ENCODE results near the gene SMG6.
"Not testable (repeated sequence)": the region's sequence is repeated elsewhere in the genome, so short reads cannot be mapped to it uniquely, and the experiment has no call there.

The SMG6 gene

GRCh38 chr17:2263183-2264066, 40.2 kb downstream of the SMG6 start:
- no peak for DNase-seq (ENCODE audit: low read depth in 3 of 3)

- no peak for DNase-seq (ENCODE audit: low read depth in 3 of 3)
These were observed 41.4 kb downstream of the SMG6 start for GRCh38 chr17:2262135-2262587.

- DNase-seq (ENCODE audit: low read depth in 3 of 3) = peak; percentile 50 to 75 (median 62)
These were observed 43.6 kb downstream of the SMG6 start for GRCh38 chr17:2259769-2260536.

GRCh38 chr17:2258830-2259229, 44.8 kb downstream of the SMG6 start:
- DNase-seq (ENCODE audit: low read depth in 3 of 3) = not testable (repeated sequence)

GRCh38 chr17:2253768-2254406, 49.7 kb downstream of the SMG6 start:
- DNase-seq (ENCODE audit: low read depth in 3 of 3) = peak in 1 of 3 experiments; percentile 28

- DNase-seq (ENCODE audit: low read depth in 3 of 3) = no peak
These were observed 50.2 kb downstream of the SMG6 start for GRCh38 chr17:2253362-2253761.

GRCh38 chr17:2251098-2251497, 52.5 kb downstream of the SMG6 start:
- no peak for DNase-seq (ENCODE audit: low read depth in 3 of 3)

- peak in 1 of 3 experiments; percentile 37 for DNase-seq (ENCODE audit: low read depth in 3 of 3)
These were observed 53.2 kb downstream of the SMG6 start for GRCh38 chr17:2250140-2251095.

- no peak for DNase-seq (ENCODE audit: low read depth in 3 of 3)
These were observed 56.6 kb downstream of the SMG6 start for GRCh38 chr17:2247005-2247404.

GRCh38 chr17:2244545-2245525, 58.8 kb downstream of the SMG6 start:
- DNase-seq (ENCODE audit: low read depth in 3 of 3) = peak; percentile 71 to 80 (median 79)

GRCh38 chr17:2243953-2244352, 59.6 kb downstream of the SMG6 start:
- no peak for DNase-seq (ENCODE audit: low read depth in 3 of 3)

- no peak for DNase-seq (ENCODE audit: low read depth in 3 of 3)
These were observed 61.8 kb downstream of the SMG6 start for GRCh38 chr17:2241823-2242222.

- DNase-seq (ENCODE audit: low read depth in 3 of 3) = no peak
These were observed 63.0 kb downstream of the SMG6 start for GRCh38 chr17:2240541-2240940.

GRCh38 chr17:2239882-2240430, 63.6 kb downstream of the SMG6 start:
- peak in 1 of 3 experiments; percentile 43 for DNase-seq (ENCODE audit: low read depth in 3 of 3)

- no peak for DNase-seq (ENCODE audit: low read depth in 3 of 3)
These were observed 64.4 kb downstream of the SMG6 start for GRCh38 chr17:2239170-2239551.

GRCh38 chr17:2238432-2239169, 65.0 kb downstream of the SMG6 start:
- DNase-seq (ENCODE audit: low read depth in 3 of 3) = no peak

- DNase-seq (ENCODE audit: low read depth in 3 of 3) = no peak
These were observed 65.6 kb downstream of the SMG6 start for GRCh38 chr17:2237950-2238349.

GRCh38 chr17:2237521-2237921, 66.1 kb downstream of the SMG6 start:
- DNase-seq (ENCODE audit: low read depth in 3 of 3) = no peak
